ENCODE measurements around the gene AIFM1. TPM values are rescaled to one million over a fixed set of nuclear protein-coding genes. Genes with fewer than 3 reads are reported as not detected.

Gene AIFM1
- total and polyA plus RNA-seq, 2 donors, result 29.3 to 30.3 TPM

DNA sequence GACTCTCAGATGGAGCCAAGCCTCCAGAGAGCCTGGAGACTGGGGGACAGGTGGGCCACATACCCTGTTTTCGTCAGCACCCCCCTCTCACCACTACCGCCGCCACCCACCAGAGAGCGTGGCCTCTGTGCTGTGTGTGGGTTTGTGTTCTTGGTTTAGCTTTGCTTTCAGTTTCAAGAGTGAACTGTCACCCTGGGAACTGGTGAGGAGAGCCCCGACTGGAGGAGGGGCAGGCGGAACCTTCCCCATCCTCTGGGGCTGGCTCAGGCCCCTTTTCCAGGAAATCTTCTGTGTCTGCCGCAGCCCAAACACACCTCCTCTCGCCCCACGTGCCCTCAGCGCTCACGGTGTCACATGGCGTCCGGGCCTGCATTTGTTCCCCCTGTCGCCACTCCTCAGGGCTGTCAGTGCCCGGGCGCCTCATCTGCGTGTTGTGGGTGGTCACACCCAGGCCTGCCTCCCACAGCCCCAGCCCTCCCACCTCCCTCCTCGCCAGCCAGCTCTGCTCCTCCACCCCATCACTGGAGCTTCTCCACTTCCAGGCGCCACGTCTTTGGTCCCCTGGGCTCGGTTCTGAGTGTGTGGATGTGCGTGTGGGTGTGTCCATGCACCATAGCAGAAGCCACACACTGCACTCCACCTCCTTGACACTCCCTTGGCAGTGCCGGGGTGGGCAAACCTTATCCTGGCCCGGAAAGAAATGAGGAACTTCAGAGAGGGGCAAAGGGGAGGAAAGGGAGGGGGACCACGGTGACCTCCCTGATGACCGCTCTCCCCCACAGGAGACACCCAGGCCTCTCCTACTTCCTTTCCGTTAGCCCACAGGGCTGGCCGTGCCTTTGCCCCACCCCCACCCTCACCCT is 83.2 kb downstream of the AIFM1 start:
- Histone ChIP-seq H3K27me3 (ENCODE audit: control insufficient read depth in 2 of 2, insufficient read depth in 1 of 2, low read length in 1 of 2) (no peaks in the 10 kb centered on the region), H3K27ac (ENCODE audit: low read depth in 1 of 2, low read length in 1 of 2) (peak overlapping the region; percentile 58 to 64), H3K4me3 (ENCODE audit: low read length in 2 of 2) (peak overlapping the region; percentile 37 to 39), H3K36me3 (ENCODE audit: control insufficient read depth in 2 of 2, insufficient read depth in 2 of 2, low read length in 1 of 2) (peaks cover 4 to 10% of the 10 kb centered on the region in 2 donors), H3K9me3 (ENCODE audit: control insufficient read depth in 2 of 2, insufficient read depth in 1 of 2, low read length in 1 of 2) (no peaks in the 10 kb centered on the region), H3K4me1 (ENCODE audit: control insufficient read depth in 2 of 2, insufficient read depth in 2 of 2, low read length in 2 of 2) (peaks cover 27 to 66% of the 10 kb centered on the region in 2 donors)
- WGBS, result 4% methylated on average over 28 of the region's 28 CpGs
- DNase-seq (ENCODE audit: low read depth in 6 of 9, low spot score in 9 of 9), result peak in 4 of 9 donors; percentile 50 to 80 (median 56)

DNA sequence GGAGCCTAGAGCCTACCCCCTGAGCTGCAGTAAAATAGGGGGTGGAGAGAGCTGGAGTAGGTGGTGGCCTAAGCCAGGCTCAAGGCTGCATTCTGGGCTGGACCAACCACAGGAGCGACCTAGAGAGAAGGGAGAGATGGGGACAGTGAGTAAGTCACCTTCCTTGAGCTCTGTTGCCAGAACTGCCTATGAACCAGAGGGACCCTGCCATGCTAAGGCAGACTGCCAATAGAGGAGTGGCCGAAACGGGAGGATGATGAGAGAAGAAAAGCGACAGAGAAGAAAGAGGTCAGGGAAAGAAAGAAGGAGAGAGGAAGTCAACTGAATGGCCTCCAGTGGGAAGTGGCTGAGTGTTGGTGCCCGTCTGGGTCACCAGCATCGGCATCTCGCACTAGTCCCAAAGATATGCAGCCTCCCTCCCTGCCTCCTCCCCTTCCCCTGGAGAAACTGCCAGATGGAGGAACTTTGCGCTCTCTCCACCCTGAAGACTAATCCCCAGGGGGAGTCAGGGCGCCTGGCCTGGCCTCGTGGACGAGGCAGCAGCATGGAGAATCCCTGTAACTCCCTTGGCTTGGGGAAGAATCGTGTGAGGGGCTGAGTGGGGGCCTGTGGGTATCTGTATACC is 84.1 kb downstream of the AIFM1 start:
- Histone ChIP-seq H3K9me3 (ENCODE audit: control insufficient read depth in 2 of 2, insufficient read depth in 1 of 2, low read length in 1 of 2) (no peaks in the 10 kb centered on the region), H3K36me3 (ENCODE audit: control insufficient read depth in 2 of 2, insufficient read depth in 2 of 2, low read length in 1 of 2) (peaks cover 4 to 10% of the 10 kb centered on the region in 2 donors), H3K4me1 (ENCODE audit: control insufficient read depth in 2 of 2, insufficient read depth in 2 of 2, low read length in 2 of 2) (peaks cover 27 to 56% of the 10 kb centered on the region in 2 donors), H3K4me3 (ENCODE audit: low read length in 2 of 2) (no peak overlapping the region), H3K27ac (ENCODE audit: low read depth in 1 of 2, low read length in 1 of 2) (peak overlapping the region in 1 of 2 donors; percentile 33), H3K27me3 (ENCODE audit: control insufficient read depth in 2 of 2, insufficient read depth in 1 of 2, low read length in 1 of 2) (no peaks in the 10 kb centered on the region)
- WGBS, result 82% methylated on average over 12 of the region's 12 CpGs
- no peak for DNase-seq (ENCODE audit: low read depth in 6 of 9, low spot score in 9 of 9)

DNA sequence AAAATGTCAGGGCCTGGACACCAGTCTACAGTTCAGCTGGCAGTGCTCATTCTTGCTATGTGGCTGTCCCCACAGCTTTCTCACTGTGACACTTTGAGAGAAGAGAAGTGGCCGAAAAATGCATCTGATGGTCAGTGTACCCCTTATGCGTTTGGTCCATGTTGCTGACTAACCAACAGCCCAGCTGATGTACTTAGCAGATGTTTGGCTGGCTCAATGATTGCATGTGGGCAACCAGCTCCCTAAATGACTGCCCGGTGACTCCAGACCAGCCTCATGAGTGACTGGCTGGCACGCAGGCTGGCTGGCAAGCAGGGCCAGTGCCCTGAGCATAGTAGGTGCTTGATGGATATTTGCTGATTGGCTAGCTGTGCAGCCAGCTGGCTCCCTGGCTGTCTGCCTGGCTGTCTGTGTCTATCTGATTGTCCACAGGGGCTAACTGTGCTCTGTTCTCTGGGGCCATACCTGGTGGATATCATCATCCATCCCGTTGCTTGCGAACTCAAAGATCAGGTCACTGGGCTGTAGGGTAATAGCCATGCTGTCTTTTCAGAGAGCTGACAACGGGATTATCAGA is 84.8 kb downstream of the AIFM1 start:
- no peak overlapping the region for H3K27ac ChIP-seq (ENCODE audit: low read depth in 1 of 2, low read length in 1 of 2)
- no peaks in the 10 kb centered on the region for H3K27me3 ChIP-seq (ENCODE audit: control insufficient read depth in 2 of 2, insufficient read depth in 1 of 2, low read length in 1 of 2)
- no peak overlapping the region for H3K4me3 ChIP-seq (ENCODE audit: low read length in 2 of 2)
- no peak for DNase-seq (ENCODE audit: low read depth in 6 of 9, low spot score in 9 of 9)
- H3K36me3 ChIP-seq (ENCODE audit: control insufficient read depth in 2 of 2, insufficient read depth in 2 of 2, low read length in 1 of 2), result peaks cover 4 to 10% of the 10 kb centered on the region in 2 donors
- WGBS, result 97% methylated on average over 7 of the region's 7 CpGs
- H3K9me3 ChIP-seq (ENCODE audit: control insufficient read depth in 2 of 2, insufficient read depth in 1 of 2, low read length in 1 of 2), result no peaks in the 10 kb centered on the region
- H3K4me1 ChIP-seq (ENCODE audit: control insufficient read depth in 2 of 2, insufficient read depth in 2 of 2, low read length in 2 of 2), result peaks cover 27 to 50% of the 10 kb centered on the region in 2 donors

DNA sequence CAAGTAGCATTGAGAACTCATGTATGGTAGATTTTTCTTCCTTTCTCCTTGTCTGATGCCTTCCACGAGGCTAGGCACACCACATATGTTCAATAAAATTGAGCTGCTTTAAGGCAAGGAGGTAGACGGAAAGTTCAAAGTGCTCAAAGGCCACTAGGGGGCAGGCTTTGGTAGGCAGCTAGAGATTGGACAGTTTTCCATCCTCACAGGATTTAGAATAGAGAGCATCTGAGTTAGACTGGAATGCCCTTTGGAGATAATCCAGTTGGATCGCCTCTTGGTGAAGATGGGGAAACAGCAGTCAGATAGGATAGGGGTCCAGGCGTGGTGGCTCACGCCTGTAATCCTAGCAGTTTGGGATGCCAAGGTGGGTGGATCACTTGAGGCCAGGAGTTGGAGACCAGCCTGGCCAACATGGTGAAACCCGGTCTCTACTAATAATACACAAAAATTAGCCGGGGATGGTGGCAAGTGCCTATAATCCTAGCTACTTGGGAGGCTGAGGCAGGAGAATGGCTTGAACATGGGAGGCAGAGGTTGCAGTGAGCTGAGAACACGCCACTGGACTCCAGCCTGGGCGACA is 85.7 kb downstream of the AIFM1 start:
- Histone ChIP-seq H3K4me1 (ENCODE audit: control insufficient read depth in 2 of 2, insufficient read depth in 2 of 2, low read length in 2 of 2) (peaks cover 18 to 40% of the 10 kb centered on the region in 2 donors), H3K27ac (ENCODE audit: low read depth in 1 of 2, low read length in 1 of 2) (no peak overlapping the region), H3K36me3 (ENCODE audit: control insufficient read depth in 2 of 2, insufficient read depth in 2 of 2, low read length in 1 of 2) (peaks cover 4 to 10% of the 10 kb centered on the region in 2 donors), H3K9me3 (ENCODE audit: control insufficient read depth in 2 of 2, insufficient read depth in 1 of 2, low read length in 1 of 2) (no peaks in the 10 kb centered on the region), H3K4me3 (ENCODE audit: low read length in 2 of 2) (no peak overlapping the region), H3K27me3 (ENCODE audit: control insufficient read depth in 2 of 2, insufficient read depth in 1 of 2, low read length in 1 of 2) (no peaks in the 10 kb centered on the region)
- DNase-seq (ENCODE audit: low read depth in 6 of 9, low spot score in 9 of 9), result peak in 3 of 9 donors; percentile 29 to 78 (median 65)
- WGBS, result 70% methylated on average over 9 of the region's 9 CpGs

Other genes with a start within 250 kb of the AIFM1 start
- gene BCORL1, start 183.2 kb downstream of the AIFM1 start, total RNA-seq, result 1.0 TPM
- 2.0 TPM for gene BCORL1, start 183.2 kb downstream of the AIFM1 start, polyA plus RNA-seq
- 9.1 TPM for gene ELF4, start 55.3 kb downstream of the AIFM1 start, total RNA-seq
- gene ELF4, start 55.3 kb downstream of the AIFM1 start, polyA plus RNA-seq, result 7.2 TPM
- gene RAB33A, start 6.1 kb upstream of the AIFM1 start, total RNA-seq, result 9.9 TPM
- gene RAB33A, start 6.1 kb upstream of the AIFM1 start, polyA plus RNA-seq, result 7.7 TPM
- 3.2 TPM for gene ZNF280C, start 103.1 kb upstream of the AIFM1 start, total RNA-seq
- gene ZNF280C, start 103.1 kb upstream of the AIFM1 start, polyA plus RNA-seq, result 2.4 TPM
- gene SLC25A14, start 174.1 kb upstream of the AIFM1 start, total RNA-seq, result 11.9 TPM
- 23.7 TPM for gene SLC25A14, start 174.1 kb upstream of the AIFM1 start, polyA plus RNA-seq
- not detected for gene GPR119, start 219.8 kb upstream of the AIFM1 start, total RNA-seq
- gene GPR119, start 219.8 kb upstream of the AIFM1 start, polyA plus RNA-seq, result not detected
- gene RBMX2, start 236.1 kb upstream of the AIFM1 start, total RNA-seq, result 45.9 TPM
- 33.8 TPM for gene RBMX2, start 236.1 kb upstream of the AIFM1 start, polyA plus RNA-seq

Measured in thymus (tissue), 11 donors.